Stimulated activated CD4-positive, alpha-beta T cell treated with anti-CD3 and anti-CD28 coated beads, Interleukin-1b, Interleukin-23, amount 100 ng/mL, for 4 hours (primary cell): Measurements from ENCODE around the gene NSUN4.
A peak's percentile ranks its signal among the peaks of the same experiment; 100 is the strongest.
"Not testable (repeated sequence)": the region's sequence is repeated elsewhere in the genome, so short reads cannot be mapped to it uniquely, and the experiment has no call there.

Experiments used
- DNase-seq, 2 donors: peaks; one replicate each; pipeline ENCODE4 v3.0.0-alpha.2; 2020; ENCODE audit warnings: low read depth in 2 of 2

The NSUN4 gene

GRCh38 chr1:46365796-46366195 is 25.2 kb downstream of the NSUN4 start:
- not testable (repeated sequence) for DNase-seq

GRCh38 chr1:46367072-46367471 is 26.5 kb downstream of the NSUN4 start:
- DNase-seq = no peak

GRCh38 chr1:46367701-46368100 is 27.1 kb downstream of the NSUN4 start:
- DNase-seq = not testable (repeated sequence)

- no peak for DNase-seq
Measured at GRCh38 chr1:46368791-46369190, 28.2 kb downstream of the NSUN4 start.

- DNase-seq = no peak
Measured at GRCh38 chr1:46369542-46370213, 29.1 kb downstream of the NSUN4 start.

- DNase-seq = no peak
Measured at GRCh38 chr1:46370214-46370633, 29.6 kb downstream of the NSUN4 start.

GRCh38 chr1:46372431-46372830 is 31.8 kb downstream of the NSUN4 start:
- no peak for DNase-seq

- DNase-seq = no peak
Measured at GRCh38 chr1:46379996-46380395, 39.4 kb downstream of the NSUN4 start.

- DNase-seq = no peak
Measured at GRCh38 chr1:46380508-46380907, 39.9 kb downstream of the NSUN4 start.

- no peak for DNase-seq
Measured at GRCh38 chr1:46393510-46393909, 52.9 kb downstream of the NSUN4 start.

GRCh38 chr1:46394108-46394871 is 53.7 kb downstream of the NSUN4 start, which contains the start of gene FAAH:
Gene FAAH, plus strand, starts transcription at chr1:46394317. Its CDS starts 32 bp downstream, at chr1:46394349.
- peak; percentile 15 to 45 for DNase-seq

GRCh38 chr1:46394872-46395465 is 54.4 kb downstream of the NSUN4 start:
- DNase-seq = no peak

- no peak for DNase-seq
Measured at GRCh38 chr1:46396441-46397398, 56.1 kb downstream of the NSUN4 start.

- no peak for DNase-seq
Measured at GRCh38 chr1:46399307-46399706, 58.7 kb downstream of the NSUN4 start.

- DNase-seq = no peak
Measured at GRCh38 chr1:46400421-46400820, 59.8 kb downstream of the NSUN4 start.

GRCh38 chr1:46401154-46401913 is 60.7 kb downstream of the NSUN4 start:
- DNase-seq = no peak

GRCh38 chr1:46401964-46402626 is 61.5 kb downstream of the NSUN4 start:
- DNase-seq = no peak

- DNase-seq = no peak
Measured at GRCh38 chr1:46403916-46404315, 63.3 kb downstream of the NSUN4 start.

- no peak for DNase-seq
Measured at GRCh38 chr1:46404482-46405196, 64.0 kb downstream of the NSUN4 start.

- DNase-seq = no peak
Measured at GRCh38 chr1:46405197-46405555, 64.6 kb downstream of the NSUN4 start.
